ENCODE data around the gene WDR76.
"Not testable (repeated sequence)": the region's sequence is repeated elsewhere in the genome, so short reads cannot be mapped to it uniquely, and the experiment has no call there.

The WDR76 gene

DNA sequence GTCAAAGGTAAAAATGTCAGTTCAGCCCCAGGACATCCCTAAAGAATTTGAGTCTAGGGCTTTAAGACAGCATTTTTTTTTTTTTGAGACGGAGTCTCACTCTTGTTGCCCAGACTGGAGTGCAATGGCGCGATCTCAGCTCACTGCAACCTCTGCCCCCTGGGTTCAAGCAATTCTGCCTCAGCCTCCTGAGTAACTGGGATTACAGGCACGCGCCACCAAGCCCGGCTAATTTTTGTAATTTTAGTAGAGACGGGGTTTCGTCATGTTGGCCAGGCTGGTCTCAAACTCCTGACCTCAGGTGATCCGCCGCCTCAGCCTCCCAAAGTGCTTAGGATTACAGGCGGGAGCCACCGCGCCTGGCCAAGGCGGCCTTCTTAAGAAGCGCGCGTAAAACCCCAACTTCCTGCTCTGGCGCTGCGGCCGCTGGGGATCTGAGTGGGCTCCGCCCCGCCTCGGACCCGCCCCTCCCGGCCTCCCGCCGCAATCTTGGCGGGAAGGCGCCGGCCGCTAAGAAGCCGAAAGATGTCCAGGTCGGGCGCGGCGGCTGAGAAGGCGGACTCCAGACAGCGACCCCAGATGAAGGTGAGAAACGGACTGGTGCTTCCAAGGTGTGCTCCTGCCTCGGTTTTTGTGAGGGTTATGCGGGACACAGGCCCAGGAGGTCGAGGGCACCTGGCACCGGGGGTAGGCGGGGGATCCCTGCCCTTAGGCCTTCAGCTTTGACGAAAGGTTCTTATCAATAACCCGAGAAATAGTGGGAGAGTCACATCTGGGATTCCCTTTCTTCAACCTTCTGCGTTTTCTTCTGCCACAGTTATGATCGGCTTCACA lies at the start of gene WDR76:
TSS of gene WDR76 (plus strand) at position 495 of the 834 bp plus-strand sequence. CDS start at position 526, 31 bp downstream.
- peak; percentile 77 for DNase-seq

DNA sequence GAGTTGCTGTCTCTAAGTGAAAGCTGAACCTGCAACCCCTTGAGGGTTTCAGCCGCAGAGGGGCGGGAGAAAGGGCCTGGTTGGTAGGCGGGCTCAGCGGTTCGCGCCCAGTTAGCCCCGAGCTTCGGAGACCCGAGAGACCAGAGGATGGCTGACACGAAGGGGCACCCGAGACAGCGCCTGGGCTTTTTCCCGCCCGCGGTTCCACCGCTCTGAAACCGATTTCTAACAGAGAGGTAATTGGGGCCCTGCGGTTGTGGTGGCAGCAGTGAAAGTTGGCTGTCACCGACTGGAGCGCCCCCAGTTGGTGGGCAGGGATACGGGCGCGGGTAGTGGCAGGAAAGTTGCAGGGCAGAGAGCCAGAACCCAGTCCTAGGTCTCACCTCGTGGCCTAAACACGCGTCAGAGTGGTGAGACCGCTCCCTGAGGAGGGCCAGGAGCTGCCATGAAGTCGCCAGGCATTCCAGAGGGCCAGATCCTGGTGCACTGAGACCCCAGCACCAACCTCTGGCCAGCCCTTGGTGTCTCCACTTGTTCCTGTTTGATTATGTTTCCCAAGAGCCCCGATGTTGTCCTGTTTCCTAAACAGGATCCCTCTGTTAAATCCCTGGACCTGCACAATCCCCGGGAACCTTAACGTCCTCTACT lies 49.4 kb upstream of the WDR76 start:
- DNase-seq = peak; percentile 87

DNA sequence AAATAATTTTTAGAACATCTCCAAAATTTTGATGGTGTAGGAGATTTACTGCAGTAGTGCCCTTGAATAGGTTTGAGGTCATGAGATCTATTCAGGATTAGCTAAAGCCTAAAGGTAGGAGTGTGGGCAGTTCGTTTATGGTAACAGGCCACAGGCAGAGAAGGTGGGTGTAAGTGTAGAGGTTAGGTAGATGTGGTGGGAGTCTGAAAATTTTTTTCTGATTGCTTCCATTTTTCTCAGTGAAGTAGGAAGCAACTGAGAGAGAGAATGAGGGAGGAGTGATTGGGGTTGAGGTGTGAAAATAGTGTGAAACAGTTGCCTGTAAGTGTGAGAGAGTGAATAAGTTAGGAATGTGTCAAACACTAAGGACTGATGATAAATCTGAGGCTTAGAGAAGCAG lies 47.8 kb upstream of the WDR76 start:
- DNase-seq = no peak

DNA sequence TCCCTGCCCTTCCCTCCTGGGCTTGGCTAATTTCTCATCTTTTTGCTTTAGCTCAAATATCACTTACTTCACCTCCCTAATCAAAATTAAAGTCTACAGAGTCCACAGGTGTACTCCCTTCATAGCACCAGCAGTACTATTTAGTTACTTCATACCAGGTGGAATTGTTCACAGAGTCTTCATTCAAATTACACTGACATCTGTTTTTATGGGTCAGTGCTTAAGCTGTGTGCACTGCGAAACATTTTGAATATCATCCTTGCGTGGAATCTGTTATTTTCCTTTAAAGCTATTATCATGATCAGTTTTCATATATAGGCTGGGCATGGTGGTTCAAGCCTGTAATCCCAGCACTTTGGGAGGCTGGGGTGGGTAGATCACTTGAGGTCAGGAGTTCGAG lies 37.4 kb upstream of the WDR76 start:
- DNase-seq = no peak

DNA sequence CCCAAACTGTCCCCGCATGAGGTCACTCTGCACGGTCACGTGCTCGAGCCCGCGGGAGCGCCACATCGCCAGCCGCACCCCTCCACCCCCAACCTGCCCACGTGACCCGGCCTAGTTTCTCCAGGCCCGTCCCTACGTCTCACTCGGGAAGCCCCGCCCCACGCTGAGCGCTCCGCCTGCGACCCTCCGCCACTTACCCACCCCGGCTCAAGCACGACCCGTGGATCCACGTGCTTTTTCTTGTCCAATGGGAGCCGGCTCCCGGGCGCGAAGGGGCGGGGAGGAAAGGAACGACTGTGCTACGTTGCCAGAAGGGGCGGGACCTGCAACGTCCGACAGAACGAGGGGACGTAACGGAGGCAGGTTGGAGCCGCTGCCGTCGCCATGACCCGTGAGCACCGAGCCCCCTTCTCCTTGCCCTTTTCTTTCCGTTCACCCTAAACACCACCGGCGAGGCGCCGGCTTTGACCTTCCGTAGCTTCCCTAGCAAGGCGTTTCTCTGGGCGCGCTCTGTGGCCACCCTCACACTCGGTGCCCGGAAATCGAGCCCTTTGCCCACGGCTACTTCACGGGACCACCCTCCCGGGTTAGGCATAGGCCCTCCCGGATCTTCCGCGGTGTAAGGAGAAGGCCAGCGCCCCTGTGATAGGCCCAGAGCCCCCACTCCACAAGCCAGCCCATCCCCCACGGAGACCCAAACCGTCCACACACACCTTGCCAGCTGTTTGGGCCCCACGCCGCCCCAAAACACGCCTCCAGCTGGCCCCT lies 34.6 kb upstream of the WDR76 start, which contains the start of gene SERF2:
TSS of gene SERF2 (plus strand) at position 328 of the 768 bp plus-strand sequence. CDS start at position 385, 57 bp downstream.
- peak; percentile 100 for DNase-seq

DNA sequence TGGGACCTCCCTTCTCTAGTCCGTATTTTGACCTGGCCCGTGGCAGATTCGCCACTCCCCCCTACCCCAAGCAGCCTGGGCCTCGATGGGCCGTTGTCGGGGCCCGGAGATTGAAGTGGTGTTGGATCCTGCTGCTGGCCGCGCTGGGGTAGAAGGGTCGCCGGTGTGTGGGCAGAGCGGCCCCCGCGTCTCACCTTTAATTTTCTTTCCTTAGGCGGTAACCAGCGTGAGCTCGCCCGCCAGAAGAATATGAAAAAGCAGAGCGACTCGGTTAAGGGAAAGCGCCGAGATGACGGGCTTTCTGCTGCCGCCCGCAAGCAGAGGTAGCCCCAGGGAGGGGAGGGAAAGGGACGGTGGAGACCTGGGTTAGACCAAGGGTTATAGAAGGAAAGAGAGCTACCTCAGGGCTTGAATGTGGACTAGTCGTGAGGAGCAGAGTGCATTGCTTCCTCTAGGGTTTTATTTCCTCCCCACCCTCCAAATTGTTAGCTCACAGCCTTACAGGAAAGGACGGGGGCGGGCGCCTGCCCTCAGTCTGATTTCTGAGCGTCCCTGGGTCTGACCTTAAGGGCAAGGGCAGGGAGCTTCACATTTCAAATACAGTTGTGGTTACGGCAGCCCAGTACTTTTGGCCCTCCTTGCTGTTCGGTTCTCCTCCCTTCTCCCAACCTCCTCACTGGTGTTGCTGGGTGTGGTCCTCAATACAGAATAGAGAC lies 33.9 kb upstream of the WDR76 start:
- DNase-seq = peak; percentile 65

DNA sequence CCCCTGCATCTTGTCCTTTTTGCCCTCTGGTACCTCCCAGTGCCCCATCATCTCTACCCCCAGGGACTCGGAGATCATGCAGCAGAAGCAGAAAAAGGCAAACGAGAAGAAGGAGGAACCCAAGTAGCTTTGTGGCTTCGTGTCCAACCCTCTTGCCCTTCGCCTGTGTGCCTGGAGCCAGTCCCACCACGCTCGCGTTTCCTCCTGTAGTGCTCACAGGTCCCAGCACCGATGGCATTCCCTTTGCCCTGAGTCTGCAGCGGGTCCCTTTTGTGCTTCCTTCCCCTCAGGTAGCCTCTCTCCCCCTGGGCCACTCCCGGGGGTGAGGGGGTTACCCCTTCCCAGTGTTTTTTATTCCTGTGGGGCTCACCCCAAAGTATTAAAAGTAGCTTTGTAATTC lies 33.2 kb upstream of the WDR76 start:
- DNase-seq = no peak

DNA sequence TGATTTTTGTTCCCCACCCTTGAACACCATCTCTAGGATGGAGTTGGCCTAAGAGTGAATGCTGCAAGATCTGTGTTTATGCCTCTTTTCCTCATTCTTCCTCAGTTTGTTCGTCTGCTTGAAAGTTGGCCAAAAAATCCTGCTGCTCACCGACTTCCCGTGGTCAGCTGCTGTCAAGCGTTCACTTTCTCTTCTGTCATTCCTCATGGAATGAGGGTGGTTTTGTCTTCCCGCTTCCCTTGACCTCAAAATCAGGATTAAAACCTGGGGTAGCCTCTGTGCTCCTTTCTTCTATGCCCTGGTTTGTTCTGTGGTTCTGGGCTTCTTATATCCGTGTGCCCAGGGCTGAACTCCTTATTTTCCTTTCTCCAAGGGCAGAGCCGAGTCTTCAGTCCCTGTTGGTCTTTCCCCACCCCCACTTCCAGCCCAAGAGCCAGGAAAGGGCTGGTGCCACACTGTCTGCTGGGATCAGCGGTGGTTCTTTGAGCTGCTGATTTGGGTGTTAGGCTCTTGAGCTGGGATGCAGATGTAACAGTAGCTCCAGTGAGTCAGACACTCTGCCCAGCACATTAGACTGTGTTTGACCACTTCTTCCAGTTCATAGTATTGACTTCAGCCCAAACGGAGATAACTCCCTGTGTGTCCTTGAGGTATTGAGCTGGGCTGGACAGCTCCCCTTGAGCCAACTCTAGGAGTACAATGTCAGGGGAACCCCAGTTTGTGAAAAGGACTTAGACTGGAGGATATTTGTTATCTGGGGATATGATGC lies 32.3 kb upstream of the WDR76 start:
- DNase-seq = no peak

DNA sequence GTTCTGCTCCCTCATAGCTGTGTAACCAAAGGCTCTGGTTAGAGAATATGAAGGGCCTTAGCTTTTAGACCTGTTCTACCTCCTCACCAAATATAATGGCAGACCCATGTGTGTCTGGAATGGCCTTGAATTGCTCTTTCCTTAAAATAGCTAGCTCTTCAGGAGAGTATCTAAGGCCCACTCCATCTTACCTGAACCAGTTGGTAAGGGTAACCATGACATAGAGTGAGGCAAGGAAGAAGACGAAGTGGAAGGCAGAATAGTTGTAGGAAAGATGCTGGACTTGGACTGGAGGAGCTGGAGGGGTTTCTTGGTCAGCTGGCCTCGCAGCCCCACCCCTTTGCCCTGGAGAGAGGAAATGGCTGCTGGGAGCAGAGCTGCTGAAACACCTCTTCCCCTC lies 31.6 kb upstream of the WDR76 start:
- no peak for DNase-seq

DNA sequence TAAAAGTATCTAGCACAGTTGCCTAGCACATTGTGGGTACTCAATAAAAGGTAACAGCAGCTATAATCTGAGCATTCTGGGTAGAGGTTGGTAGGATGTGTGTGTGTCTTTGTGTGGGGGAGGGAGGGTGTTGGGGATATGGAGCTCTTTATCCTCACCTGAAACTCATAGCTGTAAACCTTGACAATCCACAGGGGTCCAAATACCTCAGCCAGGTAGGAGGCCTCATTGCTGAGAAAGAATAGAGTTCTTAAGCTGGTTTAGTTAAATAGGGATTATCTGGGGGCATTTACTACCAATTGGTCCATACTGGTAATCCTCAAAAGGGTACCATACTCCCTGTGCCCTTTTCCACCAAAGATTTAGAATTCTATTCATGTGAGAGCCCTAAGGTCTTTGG lies 30.8 kb upstream of the WDR76 start:
- no peak for DNase-seq

DNA sequence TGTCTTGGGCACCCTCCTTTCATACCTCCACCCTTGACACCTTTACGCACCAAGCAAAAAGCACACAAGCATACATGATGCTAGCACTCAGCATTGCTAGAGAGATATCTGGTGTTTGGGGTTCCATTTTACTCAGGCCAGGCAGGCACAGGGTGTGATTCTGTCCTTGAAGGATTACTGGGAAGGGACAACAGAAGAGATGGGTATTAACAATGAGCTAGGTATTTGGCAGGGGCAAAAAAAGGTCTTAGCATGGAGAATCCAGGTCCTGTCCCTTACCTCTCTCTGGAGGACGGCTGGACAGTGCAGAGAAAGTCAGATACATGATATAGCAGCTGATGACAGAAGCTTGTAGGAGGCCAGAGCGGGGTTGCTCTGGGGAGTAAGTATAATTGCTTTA lies 30.2 kb upstream of the WDR76 start:
- DNase-seq = no peak

DNA sequence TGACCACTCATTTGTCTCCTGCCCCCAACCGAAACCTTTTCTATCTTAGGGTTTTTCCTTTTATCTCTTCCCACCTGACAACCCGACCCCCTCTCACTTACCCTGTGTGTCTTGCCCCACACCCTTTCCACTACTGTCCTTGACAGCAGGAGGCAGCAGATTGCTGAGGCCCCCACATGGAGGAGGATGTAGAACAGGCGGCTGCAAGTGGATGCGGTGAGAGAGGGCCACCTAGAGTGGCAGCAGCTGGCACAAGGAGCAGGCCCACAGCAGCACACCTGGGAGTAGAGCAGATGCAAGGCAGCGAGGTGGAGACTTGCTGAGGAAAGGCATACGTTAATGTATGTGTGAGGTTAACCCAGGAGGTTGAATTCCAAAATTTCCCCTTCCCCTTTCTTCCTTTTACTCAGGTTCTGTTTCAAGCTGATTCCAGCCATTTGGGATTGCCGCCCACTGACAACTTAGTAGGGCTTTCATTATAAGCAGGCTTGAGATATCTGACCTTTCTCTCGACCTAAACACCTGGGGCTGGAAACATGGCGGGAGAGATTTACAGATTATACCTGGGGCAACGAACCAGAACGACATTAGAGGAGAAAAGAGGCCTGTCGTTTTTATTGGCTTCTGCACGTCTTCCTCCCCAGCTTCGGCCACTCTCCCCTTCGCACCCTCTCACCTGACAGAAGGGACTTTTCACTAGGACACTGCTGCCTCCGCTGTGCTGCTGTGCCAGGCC lies 27.4 kb upstream of the WDR76 start:
- no peak for DNase-seq

DNA sequence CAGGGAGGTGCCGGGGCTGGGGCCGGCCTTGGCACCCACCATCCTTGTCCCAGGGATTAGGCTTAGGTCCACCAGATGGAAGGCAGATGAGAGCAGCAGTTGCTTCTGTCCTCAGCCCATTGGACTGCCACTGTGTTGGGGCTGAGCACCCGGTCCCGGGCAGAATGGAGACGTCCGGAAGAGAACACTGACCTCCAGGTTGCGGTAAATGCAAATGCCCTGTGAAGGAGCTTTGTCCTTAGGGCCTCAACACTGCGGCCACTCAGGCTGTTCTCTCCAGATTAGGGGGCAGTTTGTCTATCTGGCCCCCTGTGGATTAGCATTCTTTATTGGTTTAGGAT lies 26.9 kb upstream of the WDR76 start, which contains the start of gene SERINC4:
TSS of gene SERINC4 (minus strand) at position 276 of the 341 bp plus-strand sequence. CDS start at position 42, 234 bp downstream.
- DNase-seq = no peak

DNA sequence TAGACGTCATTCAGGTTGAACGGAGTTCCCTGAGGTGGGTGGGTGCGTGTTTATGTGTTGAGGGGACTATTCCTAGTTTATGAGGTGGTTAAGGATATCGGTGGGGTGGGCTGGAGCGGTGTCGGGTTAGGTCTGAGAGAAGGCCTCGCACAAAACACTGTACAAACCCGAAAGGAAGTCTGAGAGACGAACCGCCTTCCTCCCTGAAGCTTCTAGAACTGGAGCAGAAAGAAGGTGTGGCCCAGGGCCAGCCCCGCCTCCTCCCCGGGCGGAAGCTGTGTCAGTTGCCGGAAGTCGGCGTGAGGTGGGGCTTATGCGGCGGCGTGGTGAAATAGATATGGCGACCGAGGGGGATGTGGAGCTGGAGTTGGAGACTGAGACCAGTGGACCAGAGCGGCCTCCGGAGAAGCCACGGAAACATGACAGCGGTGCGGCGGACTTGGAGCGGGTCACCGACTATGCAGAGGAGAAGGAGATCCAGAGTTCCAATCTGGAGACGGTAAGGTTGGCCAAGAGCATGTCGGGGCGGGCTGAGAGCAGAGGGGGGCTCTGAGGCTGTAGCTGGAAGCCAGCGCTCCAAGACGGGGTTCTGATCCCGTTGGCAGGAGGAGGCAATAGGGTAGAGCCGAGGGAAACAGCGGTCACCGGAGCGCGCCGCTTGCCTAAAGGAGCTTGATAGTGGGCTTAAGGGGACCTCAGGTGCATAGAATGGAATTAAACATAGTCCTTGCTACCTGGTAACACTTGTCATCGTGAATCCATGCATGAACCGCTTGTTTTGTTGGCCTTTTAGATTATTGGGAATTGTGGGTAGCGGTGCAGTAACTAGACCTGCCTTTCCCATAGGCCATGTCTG lies 26.3 kb upstream of the WDR76 start, which contains the start of gene HYPK:
TSS of gene HYPK (plus strand) at position 314 of the 856 bp plus-strand sequence. CDS start at position 338, 24 bp downstream.
- peak; percentile 94 for DNase-seq

DNA sequence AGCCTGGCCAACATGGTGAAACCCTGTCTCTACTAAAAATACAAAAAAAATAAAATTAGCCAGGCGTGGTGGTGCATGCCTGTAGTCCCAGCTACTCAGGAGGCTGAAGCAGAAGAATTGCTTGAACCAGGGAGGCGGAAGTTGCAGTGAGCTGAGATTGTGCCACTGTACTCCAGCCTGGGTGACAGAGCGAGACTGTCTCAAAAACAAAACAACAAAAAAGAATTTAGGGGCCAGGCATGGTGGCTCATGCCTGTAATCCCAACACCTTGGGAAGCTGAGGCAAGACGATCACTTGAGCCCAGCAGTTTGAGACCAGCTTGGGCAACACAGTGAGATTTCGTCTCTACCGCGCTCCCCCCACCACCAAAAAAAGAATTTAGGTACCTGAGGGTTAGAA lies 24.1 kb upstream of the WDR76 start:
- DNase-seq = not testable (repeated sequence)

DNA sequence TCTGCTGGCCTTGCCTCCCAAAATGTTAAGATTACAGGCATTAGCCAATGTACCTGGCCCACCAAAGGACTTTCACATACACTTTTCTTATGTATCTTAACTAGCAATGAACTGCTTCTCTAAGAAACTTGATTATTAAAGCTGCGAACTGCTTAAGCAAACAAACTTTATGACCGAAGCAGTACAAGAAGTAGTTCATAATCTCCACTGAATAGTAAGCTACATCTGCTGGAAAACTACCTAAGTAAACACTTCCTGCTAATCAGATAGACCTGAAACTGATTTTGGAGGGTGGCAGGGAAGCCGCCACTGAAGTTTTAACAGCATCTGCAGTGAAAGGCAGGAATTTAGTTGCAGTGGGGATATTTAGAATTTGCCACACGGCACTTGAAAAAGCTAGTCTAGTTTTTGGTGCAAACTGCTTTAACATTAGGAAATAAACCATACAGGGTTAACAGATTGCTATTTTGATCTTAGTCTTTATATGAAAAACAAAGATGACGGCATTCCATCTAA lies 18.3 kb upstream of the WDR76 start:
- no peak for DNase-seq

DNA sequence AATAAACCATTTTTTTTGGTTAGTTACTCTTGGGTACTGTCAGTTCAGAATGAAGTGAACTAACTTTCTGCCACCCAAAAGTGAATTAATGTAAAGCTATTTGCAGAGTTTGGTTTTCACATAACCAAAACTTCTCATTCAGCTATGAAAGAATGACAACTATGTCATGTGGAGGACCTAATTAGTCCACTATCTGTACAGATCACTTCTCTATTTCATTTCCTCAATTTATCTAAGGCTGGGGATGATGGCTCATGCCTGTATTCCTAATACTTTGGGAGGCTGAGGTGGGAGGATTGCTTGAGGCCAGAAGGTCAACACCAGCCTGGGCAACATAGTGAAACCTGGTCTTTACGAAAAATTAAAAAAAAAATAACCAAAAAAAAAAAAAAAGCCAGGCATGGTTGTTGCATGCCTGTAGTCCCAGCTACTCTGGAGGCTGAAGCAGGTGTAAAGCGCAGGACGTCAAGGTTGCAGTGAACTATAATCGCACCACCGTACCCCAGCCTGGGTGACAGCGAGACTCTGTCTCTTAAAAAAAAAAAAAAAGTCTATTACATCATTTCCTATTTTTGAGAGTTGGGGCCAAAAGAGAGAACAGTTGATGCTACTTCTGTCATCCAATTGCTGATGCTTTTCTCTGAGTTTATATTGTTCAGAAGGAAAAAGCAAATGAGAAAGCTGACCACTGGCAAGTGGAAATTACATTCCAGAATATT lies 17.7 kb upstream of the WDR76 start:
- no peak for DNase-seq

DNA sequence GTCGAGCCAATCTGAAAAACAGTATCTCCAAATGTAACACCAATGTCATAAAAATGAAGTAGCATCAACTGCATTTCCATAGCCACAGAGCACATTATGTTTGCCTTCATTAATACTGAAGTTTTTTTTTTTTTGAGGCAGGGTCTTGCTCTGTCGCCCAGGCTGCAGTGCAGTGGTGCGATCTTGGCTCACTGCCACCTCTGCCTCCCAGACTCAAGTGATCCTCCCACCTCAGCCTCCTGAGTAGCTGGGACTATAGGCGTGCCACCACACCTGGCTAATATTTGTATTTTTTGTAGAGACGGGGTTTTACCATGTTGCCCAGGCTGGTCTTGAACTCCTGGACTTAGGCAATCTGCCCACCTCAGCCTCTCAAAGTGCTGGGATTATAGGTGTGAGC lies 11.7 kb upstream of the WDR76 start:
- DNase-seq = not testable (repeated sequence)

DNA sequence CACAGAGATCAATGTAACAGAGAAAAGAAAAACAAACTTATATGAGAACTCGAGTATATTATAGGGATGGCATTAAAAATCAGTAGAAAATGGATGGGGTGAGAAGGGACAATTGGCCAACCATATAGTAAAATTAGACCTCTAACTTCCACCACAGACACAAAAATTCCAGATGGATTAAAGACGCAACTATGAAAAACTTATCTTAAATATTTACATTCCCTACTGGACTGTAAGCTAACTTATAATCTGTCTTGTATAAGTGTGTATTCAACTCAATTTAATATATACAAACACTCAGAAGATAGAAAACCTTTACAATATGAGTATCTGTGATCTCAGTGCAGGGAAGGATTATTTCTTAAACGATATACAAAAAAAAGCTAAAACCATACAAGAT lies 5.3 kb upstream of the WDR76 start:
- DNase-seq = no peak

Data from CD4-positive, alpha-beta T cell treated with Interleukin-21 for 1 hour (primary cell).